Nephron progenitor cell (in vitro differentiated cells): ENCODE data around the gene RPS6KA2.

Source experiments
- DNase-seq: peaks from one replicate; pipeline ENCODE4 v3.0.0; 2021
- H3K27ac Mint-ChIP-seq: 2 replicates; pipeline ENCODE4 v1.8.0; 2021; ENCODE audit warnings: mild to moderate bottlenecking, moderate library complexity, mixed read lengths
- H3K27me3 Mint-ChIP-seq: 2 replicates; pipeline ENCODE4 v1.8.0; 2021; ENCODE audit warnings: mild to moderate bottlenecking, low read depth, mixed read lengths; ENCODE audit not compliant: poor library complexity
- H3K36me3 Mint-ChIP-seq: 2 replicates; pipeline ENCODE4 v1.8.0; 2021; ENCODE audit warnings: low read depth, mixed read lengths
- H3K4me1 Mint-ChIP-seq: 2 replicates; pipeline ENCODE4 v1.8.0; 2021; ENCODE audit warnings: mixed read lengths
- H3K4me3 Mint-ChIP-seq: 2 replicates; pipeline ENCODE4 v1.8.0; 2021; ENCODE audit warnings: mild to moderate bottlenecking, moderate library complexity, mixed read lengths
- H3K9me3 Mint-ChIP-seq: 2 replicates; pipeline ENCODE4 v1.8.0; 2021; ENCODE audit warnings: mild to moderate bottlenecking, moderate library complexity, mixed read lengths
- CTCF ChIP-seq: fragments of 200-600 bp; sonication (generic); IDR thresholded peaks from 2 replicates; pipeline ENCODE4 v1.5.0; 2021; ENCODE audit warnings: antibody characterized with exemption

RPS6KA2 gene

DNA sequence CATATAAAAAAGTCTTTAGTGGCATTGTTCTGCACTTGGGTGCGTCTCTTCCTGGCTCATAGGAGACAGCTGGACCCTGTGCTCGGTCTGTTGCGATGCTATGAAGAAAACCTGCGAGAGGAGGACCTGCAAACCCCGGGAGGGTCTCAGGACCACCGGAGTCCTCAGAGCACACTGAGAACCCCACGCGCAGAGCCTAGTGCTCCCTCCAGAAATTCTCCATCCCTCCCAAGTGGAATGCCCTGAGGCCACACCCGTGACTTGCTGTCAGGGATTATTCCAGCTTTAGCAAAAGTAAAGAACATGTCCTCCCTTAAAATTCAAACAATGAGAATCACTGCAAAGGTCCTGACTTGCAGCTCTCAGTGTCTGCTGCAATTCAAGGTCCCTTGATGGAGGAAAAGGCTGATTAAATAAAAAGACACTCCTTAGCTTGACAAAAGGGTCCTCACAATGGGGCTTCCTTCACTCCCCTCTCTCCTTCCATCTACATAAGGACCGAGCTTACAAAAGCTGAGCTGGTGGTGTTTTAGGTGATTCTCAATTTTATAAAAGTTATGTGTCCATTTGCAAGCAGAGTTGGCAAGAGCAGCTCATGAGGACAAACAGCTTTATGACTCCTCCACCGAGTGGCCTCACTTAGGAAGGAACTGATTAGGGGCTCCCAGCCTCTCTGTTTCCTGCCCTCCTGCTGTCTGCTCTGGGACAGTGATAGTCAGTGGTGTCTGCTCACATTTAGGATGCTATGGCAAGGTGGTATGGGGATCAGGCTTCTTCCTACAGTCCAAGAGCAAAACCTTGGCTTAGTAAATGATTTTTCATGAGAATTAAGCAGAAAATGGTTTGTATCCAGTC lies 137.5 kb downstream of the RPS6KA2 start:
- TF ChIP-seq CTCF = no peak
- Mint-ChIP-seq H3K27me3 (no peaks in the 10 kb centered on the region), H3K4me3 (no peak overlapping the region), H3K36me3 (peaks cover 15% of the 10 kb centered on the region), H3K9me3 (no peaks in the 10 kb centered on the region), H3K27ac (peak overlapping the region; percentile 24), H3K4me1 (peaks cover 76% of the 10 kb centered on the region)
- DNase-seq = no peak

DNA sequence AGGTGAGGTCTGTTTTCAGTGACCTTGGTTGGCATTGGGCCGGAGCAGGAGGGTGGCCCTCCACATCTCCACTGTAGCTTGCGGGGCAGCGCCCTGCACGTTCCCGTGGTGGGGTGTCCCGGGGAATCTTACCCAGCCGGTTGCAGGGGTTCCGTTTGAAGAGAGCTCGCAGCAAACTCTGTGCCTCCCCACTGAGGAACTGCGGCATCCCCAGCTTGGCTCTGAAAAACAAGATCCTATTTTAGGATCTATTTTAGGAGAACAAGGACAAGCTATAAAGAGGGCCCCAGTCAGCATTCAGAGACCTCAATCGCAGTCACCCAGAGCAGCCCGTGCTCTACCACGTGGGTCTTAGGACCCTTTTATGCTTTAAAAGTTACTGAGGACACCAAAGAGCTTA lies 138.3 kb downstream of the RPS6KA2 start:
- peaks cover 15% of the 10 kb centered on the region for H3K36me3 Mint-ChIP-seq
- TF ChIP-seq CTCF = no peak
- H3K4me3 Mint-ChIP-seq = no peak overlapping the region
- no peaks in the 10 kb centered on the region for H3K9me3 Mint-ChIP-seq
- no peak overlapping the region for H3K27ac Mint-ChIP-seq
- no peaks in the 10 kb centered on the region for H3K27me3 Mint-ChIP-seq
- peaks cover 80% of the 10 kb centered on the region for H3K4me1 Mint-ChIP-seq
- no peak for DNase-seq

GRCh38 chr6:166488076-166488685 lies 138.9 kb downstream of the RPS6KA2 start:
- peak overlapping the region; percentile 1 for H3K4me3 Mint-ChIP-seq
- no peak overlapping the region for H3K27ac Mint-ChIP-seq
- H3K36me3 Mint-ChIP-seq = peaks cover 15% of the 10 kb centered on the region
- no peak for TF ChIP-seq CTCF
- no peak for DNase-seq
- H3K4me1 Mint-ChIP-seq = peaks cover 79% of the 10 kb centered on the region
- no peaks in the 10 kb centered on the region for H3K27me3 Mint-ChIP-seq
- H3K9me3 Mint-ChIP-seq = no peaks in the 10 kb centered on the region

DNA sequence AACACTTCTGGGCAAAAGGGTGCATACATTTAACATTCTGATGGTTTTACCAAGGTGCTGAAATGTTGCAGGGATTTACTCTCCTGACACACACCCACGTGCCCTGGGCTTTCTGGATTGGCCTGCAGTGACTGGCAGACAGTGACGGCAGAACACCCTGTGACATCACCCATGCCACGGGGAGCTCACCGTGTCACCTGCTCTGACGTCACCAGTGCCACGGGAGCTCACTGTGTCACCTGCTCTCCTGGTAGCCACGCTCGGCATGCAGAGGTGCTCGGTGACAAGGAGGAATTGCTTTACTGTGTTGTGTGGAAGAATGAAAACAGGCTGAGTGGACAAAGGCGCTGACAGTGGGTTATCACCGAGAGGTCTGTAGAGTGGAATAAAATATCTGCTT lies 139.9 kb downstream of the RPS6KA2 start:
- TF ChIP-seq CTCF = no peak
- H3K36me3 Mint-ChIP-seq = peaks cover 15% of the 10 kb centered on the region
- H3K9me3 Mint-ChIP-seq = no peaks in the 10 kb centered on the region
- peaks cover 84% of the 10 kb centered on the region for H3K4me1 Mint-ChIP-seq
- peaks cover 3% of the 10 kb centered on the region for H3K27me3 Mint-ChIP-seq
- no peak for DNase-seq
- no peak overlapping the region for H3K27ac Mint-ChIP-seq
- no peak overlapping the region for H3K4me3 Mint-ChIP-seq

DNA sequence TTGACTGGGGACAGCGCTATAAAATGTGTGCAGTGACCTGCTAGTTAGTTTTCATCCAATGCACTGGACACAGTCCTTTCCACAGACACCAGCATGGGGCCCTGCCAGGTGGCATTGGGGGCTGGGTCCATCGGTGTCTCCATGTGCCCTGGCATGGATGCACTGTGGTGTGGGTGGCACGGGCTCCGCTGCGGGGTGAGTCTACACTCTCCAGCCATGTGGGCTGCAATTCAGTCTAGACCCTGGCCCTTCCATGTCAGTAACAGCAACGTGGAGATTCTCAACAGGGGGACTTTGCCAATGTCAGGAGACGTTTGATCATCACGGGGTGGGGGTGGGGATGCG lies 140.5 kb downstream of the RPS6KA2 start:
- no peak for TF ChIP-seq CTCF
- Mint-ChIP-seq H3K27me3 (peaks cover 3% of the 10 kb centered on the region), H3K4me1 (peaks cover 81% of the 10 kb centered on the region), H3K27ac (no peak overlapping the region), H3K36me3 (peaks cover 15% of the 10 kb centered on the region), H3K9me3 (no peaks in the 10 kb centered on the region), H3K4me3 (no peak overlapping the region)
- DNase-seq = no peak
